ENCODE data around the gene NPRL2. TPM values are rescaled to one million over a fixed set of nuclear protein-coding genes. Genes with fewer than 3 reads are reported as not detected.
A peak's percentile ranks its signal among the peaks of the same experiment; 100 is the strongest.

The NPRL2 gene
- polyA plus RNA-seq, 1 donor from 2014 or later = 30.4 TPM

GRCh38 chr3:50302095-50303012 lies 48.2 kb downstream of the NPRL2 start:
- peaks cover 12 to 23% (median 16%) of the 10 kb centered on the region in 3 donors for H3K4me1 Mint-ChIP-seq
- peak overlapping the region in 1 of 4 donors; percentile 54 for H3K4me3 Mint-ChIP-seq
- H3K36me3 Mint-ChIP-seq = no peaks in the 10 kb centered on the region
- H3K9me3 Mint-ChIP-seq = no peaks in the 10 kb centered on the region
- H3K27ac Mint-ChIP-seq = no peak overlapping the region
- no peaks in the 10 kb centered on the region for H3K27me3 Mint-ChIP-seq

DNA sequence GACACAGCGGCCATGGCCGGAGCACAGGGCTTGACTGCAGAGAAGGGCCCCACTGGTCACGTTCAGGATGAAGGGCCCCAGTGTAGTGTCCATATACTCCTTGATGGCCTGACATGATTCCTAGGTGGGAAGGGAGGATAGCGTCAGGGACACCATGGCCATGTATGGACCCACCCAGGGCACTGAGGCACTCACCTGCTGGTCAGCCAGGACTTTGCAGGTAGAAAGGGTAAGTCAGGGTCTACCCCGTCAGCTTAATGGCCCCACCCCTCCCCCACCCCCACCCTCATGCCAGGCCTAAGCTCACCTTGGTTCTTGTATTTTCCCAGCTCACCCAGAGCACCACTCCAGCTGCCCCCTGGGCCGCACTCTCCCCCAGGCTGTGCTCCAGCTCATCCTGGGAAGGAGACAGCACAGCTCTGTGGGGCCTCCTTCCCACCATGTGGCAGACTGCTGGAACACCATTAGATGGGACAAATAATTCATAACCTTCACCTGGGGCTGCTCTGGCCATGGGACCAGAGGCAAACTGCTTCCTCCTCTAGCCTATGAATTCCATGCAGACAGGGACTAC lies 49.8 kb downstream of the NPRL2 start:
- Mint-ChIP-seq H3K4me1 (peaks cover 12 to 23% (median 18%) of the 10 kb centered on the region in 3 donors), H3K36me3 (no peaks in the 10 kb centered on the region), H3K27me3 (no peaks in the 10 kb centered on the region)

DNA sequence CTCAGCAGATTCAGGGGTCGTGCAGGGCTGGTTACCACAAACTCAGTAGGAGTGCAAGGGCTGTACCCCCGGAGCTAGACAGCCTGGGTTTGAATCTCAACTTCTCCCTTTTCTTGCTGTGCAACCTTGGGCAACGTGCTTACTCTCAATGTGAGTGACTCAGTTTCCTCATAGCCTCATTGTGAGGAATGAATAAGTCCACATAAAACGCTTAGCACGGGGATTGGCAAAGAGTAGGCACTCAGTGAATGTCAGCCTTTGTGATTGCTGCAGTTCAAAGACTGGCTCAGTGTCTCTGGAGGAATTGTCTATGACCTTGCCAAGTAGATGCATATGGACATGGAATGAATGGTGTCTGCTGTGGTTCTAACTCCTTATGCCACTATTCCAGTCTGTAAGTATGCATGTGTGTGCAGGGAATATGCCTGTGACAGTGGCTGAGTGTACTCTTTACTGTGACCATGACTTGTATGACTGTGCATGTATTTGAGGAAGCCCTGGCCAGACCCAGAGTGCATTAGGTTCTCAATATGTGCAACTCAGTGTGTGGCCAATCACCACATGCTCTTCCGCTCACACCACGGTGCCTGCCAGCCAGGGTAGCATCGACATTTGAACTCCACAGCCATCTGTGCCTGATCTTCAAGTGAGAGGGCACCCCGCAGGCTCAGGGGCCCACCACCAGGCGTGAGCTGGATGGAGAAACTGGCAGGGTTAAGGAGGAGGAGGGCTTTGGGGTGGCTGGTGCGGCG lies 50.5 kb downstream of the NPRL2 start:
- H3K4me1 Mint-ChIP-seq = peaks cover 12 to 23% (median 18%) of the 10 kb centered on the region in 3 donors
- peak overlapping the region; percentile 83 to 99 (median 98) for H3K4me3 Mint-ChIP-seq
- H3K9me3 Mint-ChIP-seq = no peaks in the 10 kb centered on the region
- H3K27me3 Mint-ChIP-seq = no peaks in the 10 kb centered on the region
- H3K27ac Mint-ChIP-seq = peak overlapping the region; percentile 86 to 98 (median 98)
- H3K36me3 Mint-ChIP-seq = no peaks in the 10 kb centered on the region

More for the DNA sequence above, 49.8 kb downstream of the NPRL2 start:
- Mint-ChIP-seq H3K9me3 (no peaks in the 10 kb centered on the region), H3K27ac (peak overlapping the region in 2 of 3 donors; percentile 23 to 98), H3K4me3 (peak overlapping the region in 2 of 4 donors; percentile 29 to 83)

DNA sequence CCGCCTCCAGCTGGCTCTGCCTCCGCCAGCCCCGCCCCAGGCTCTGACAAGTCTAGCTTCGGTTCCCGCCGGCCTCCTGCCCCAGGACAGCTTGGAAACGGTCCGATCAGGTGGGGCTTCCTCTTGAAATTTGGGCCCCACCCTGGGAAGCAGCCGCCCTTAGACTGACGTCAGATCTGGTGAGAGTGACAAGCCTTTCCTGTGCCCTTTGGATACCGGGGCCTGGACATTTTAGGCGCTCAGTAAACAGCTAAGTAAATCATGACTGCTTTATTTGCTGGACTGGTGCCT lies 51.0 kb downstream of the NPRL2 start:
- H3K27me3 Mint-ChIP-seq = no peaks in the 10 kb centered on the region
- H3K9me3 Mint-ChIP-seq = no peaks in the 10 kb centered on the region
- H3K4me1 Mint-ChIP-seq = peaks cover 12 to 23% (median 16%) of the 10 kb centered on the region in 3 donors
- H3K4me3 Mint-ChIP-seq = peak overlapping the region; percentile 83 to 99 (median 98)
- peak overlapping the region; percentile 86 to 98 (median 98) for H3K27ac Mint-ChIP-seq
- no peaks in the 10 kb centered on the region for H3K36me3 Mint-ChIP-seq

DNA sequence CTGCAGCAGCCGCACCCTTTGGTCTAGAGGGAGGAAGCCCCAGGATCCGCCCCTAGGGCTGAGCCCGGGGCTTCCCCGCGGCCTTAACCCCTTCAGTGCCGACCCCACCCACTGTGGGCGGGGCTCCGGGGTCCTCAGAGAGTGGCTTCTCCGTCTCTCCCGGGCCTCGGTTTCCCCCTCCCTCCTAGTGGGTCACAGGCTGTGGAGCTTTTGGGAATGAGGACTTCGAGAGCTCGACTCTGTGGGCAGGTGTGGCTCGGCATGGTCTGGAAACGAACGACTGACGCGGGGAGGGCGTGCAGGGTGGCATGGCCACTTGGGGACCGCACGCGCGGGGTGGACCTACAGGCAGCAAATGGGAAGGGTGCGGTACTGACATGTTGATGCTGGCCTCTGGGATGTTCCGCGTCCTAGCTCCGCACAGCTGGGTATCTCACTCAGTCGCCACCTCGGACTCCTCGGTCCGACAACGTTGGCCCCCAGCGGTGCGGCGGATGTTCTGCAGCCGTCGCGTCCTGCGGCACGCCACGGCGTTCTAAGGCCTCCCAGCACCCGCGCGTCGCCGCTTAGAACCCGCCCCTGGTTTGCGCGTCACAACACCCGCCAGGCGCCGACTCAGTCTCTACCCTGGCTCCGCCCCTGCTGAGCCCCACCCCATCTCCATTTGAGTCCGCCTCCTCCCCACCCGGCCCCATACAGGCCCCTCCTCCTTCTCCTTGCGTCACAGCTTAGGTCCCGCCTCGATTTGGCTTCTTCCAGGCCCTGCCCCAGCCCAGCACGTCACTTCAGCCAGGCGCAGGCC lies 51.5 kb downstream of the NPRL2 start, which contains the start of the genes HYAL3 and NAA80:
Gene HYAL3, minus strand, starts transcription at position 570 of the 802 bp plus-strand sequence. CDS start 3,803 bp downstream, outside the sequence.
Gene NAA80, minus strand, starts transcription at position 570 of the 802 bp plus-strand sequence. CDS start 1,942 bp downstream, outside the sequence.
- Mint-ChIP-seq H3K27ac (peak within 1 kb of the TSS; percentile 86 to 98 (median 98)), H3K36me3 (no peaks in the 10 kb centered on the region), H3K4me3 (peak within 1 kb of the TSS; percentile 83 to 99 (median 98)), H3K4me1 (peaks cover 12 to 23% (median 15%) of the 10 kb centered on the region in 3 donors), H3K27me3 (no peaks in the 10 kb centered on the region), H3K9me3 (no peaks in the 10 kb centered on the region)

- H3K4me3 Mint-ChIP-seq = peak overlapping the region; percentile 83 to 99 (median 98)
- H3K36me3 Mint-ChIP-seq = no peaks in the 10 kb centered on the region
- no peaks in the 10 kb centered on the region for H3K27me3 Mint-ChIP-seq
- H3K4me1 Mint-ChIP-seq = peaks cover 12 to 23% (median 17%) of the 10 kb centered on the region in 3 donors
- peak overlapping the region in 2 of 3 donors; percentile 86 to 98 for H3K27ac Mint-ChIP-seq
- no peaks in the 10 kb centered on the region for H3K9me3 Mint-ChIP-seq
Measured at GRCh38 chr3:50297896-50298725, 52.5 kb downstream of the NPRL2 start.

DNA sequence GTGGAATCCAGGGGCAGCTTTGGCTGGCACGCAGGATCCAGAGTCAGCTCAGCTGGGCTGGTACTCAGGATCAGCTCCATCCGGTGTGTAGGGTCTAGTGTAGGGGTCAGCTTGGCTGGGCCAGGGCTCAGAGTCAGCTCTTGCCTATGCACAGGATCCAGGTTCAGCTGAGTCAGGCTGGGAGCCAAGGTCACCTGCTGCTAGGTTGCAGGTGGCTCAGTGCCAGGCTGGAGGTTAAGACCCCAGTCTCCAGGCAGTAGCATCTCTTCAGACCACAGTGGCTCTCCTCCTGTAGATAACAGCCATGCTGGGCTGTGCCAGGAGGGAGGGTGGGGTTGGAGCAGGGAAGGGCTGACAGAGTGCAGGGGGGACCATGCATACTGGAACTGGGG lies 53.2 kb downstream of the NPRL2 start:
- Mint-ChIP-seq H3K36me3 (no peaks in the 10 kb centered on the region), H3K27me3 (no peaks in the 10 kb centered on the region), H3K27ac (peak overlapping the region in 2 of 3 donors; percentile 59 to 86), H3K9me3 (no peaks in the 10 kb centered on the region), H3K4me1 (peaks cover 15 to 26% (median 24%) of the 10 kb centered on the region in 3 donors), H3K4me3 (peak overlapping the region in 1 of 4 donors; percentile 83)

Other genes starting within 250 kb of the NPRL2 start
- gene SEMA3F, start 195.5 kb downstream of the NPRL2 start, polyA plus RNA-seq = not detected
- gene GNAT1, start 159.2 kb downstream of the NPRL2 start, polyA plus RNA-seq = not detected
- gene SLC38A3, start 145.5 kb downstream of the NPRL2 start, polyA plus RNA-seq = not detected
- 689 TPM for gene GNAI2, start 114.6 kb downstream of the NPRL2 start, polyA plus RNA-seq
- gene SEMA3B, start 81.6 kb downstream of the NPRL2 start, polyA plus RNA-seq = not detected
- 0.30 TPM for gene LSMEM2, start 71.7 kb downstream of the NPRL2 start, polyA plus RNA-seq
- gene IFRD2, start 58.3 kb downstream of the NPRL2 start, polyA plus RNA-seq = 58.6 TPM
- gene HYAL3, start 51.4 kb downstream of the NPRL2 start, polyA plus RNA-seq = 5.3 TPM
- gene NAA80, start 51.4 kb downstream of the NPRL2 start, polyA plus RNA-seq = 20.5 TPM
- gene HYAL1, start 47.2 kb downstream of the NPRL2 start, polyA plus RNA-seq = 0.14 TPM
- gene HYAL2, start 28.0 kb downstream of the NPRL2 start, polyA plus RNA-seq = 7.3 TPM
- gene TUSC2, start 22.6 kb downstream of the NPRL2 start, polyA plus RNA-seq = 51.4 TPM
- gene RASSF1, start 9.9 kb downstream of the NPRL2 start, polyA plus RNA-seq = 155 TPM
- not detected for gene ZMYND10, start 5.0 kb downstream of the NPRL2 start, polyA plus RNA-seq
- 63.3 TPM for gene CYB561D2, start 87 bp upstream of the NPRL2 start, polyA plus RNA-seq
- 33.9 TPM for gene TMEM115, start 8.7 kb upstream of the NPRL2 start, polyA plus RNA-seq
- gene CACNA2D2, start 152.9 kb upstream of the NPRL2 start, polyA plus RNA-seq = 0.11 TPM
- gene C3orf18, start 217.0 kb upstream of the NPRL2 start, polyA plus RNA-seq = 7.9 TPM
- 30.5 TPM for gene HEMK1, start 218.7 kb upstream of the NPRL2 start, polyA plus RNA-seq